HEK293T (cell line): ENCODE data around the gene TCHHL1.

ENCODE experiments used
- CTCF ChIA-PET: fragments of 350-600 bp; formaldehyde crosslinking; extraction: SDS; loops from one replicate; lab custom pipeline; 2021; ENCODE audit warnings: antibody characterized with exemption, inconsistent platforms; lab: Yijun Ruan, JAX
- POLR2A ChIA-PET: fragments of 350-600 bp; formaldehyde crosslinking; extraction: SDS; loops from one replicate; lab custom pipeline; 2020; ENCODE audit warnings: antibody characterized with exemption, inconsistent platforms; lab: Yijun Ruan, JAX
- DNase-seq: peaks from one replicate; pipeline ENCODE4 v3.0.0; 2012; ENCODE audit warnings: mixed read lengths; ENCODE audit errors: extremely low spot score
- ARNT ChIP-seq: fragments of 450-650 bp; IDR thresholded peaks from 2 replicates; pipeline ENCODE4 v1.6.1; 2017; ENCODE audit warnings: mild to moderate bottlenecking
- CTBP1 ChIP-seq: fragments of 450-650 bp; IDR thresholded peaks from 2 replicates; pipeline ENCODE4 v1.6.1; 2016; ENCODE audit warnings: borderline replicate concordance
- ELF4 ChIP-seq: fragments of 450-650 bp; IDR thresholded peaks from 2 replicates; pipeline ENCODE4 v1.6.1; 2017; ENCODE audit warnings: antibody characterized with exemption
- FOXA1 ChIP-seq: fragments of 450-650 bp; IDR thresholded peaks from 2 replicates; pipeline ENCODE4 v1.6.1; 2016; ENCODE audit warnings: mild to moderate bottlenecking
- FOXK2 ChIP-seq: fragments of 450-650 bp; IDR thresholded peaks from 2 replicates; pipeline ENCODE4 v1.6.1; 2016; ENCODE audit warnings: mild to moderate bottlenecking
- FOXM1 ChIP-seq: fragments of 450-650 bp; IDR thresholded peaks from 2 replicates; pipeline ENCODE4 v1.6.1; 2017; ENCODE audit warnings: mild to moderate bottlenecking, borderline replicate concordance
- HDGF ChIP-seq: fragments of 450-650 bp; IDR thresholded peaks from 2 replicates; pipeline ENCODE4 v1.6.1; 2017; ENCODE audit warnings: antibody characterized with exemption, borderline replicate concordance
- L3MBTL2 ChIP-seq: fragments of 450-650 bp; conservative IDR thresholded peaks from 2 replicates; pipeline ENCODE4 v1.6.1; 2016; ENCODE audit warnings: mild to moderate bottlenecking
- LEF1 ChIP-seq: fragments of 450-650 bp; IDR thresholded peaks from 2 replicates; pipeline ENCODE4 v1.6.1; 2017; ENCODE audit warnings: mild to moderate bottlenecking, borderline replicate concordance
- NFRKB ChIP-seq: fragments of 450-650 bp; IDR thresholded peaks from 2 replicates; pipeline ENCODE4 v1.6.1; 2016; ENCODE audit warnings: mild to moderate bottlenecking, moderate library complexity
- PKNOX1 ChIP-seq: fragments of 450-650 bp; IDR thresholded peaks from 2 replicates; pipeline ENCODE4 v1.6.1; 2016
- SP1 ChIP-seq: fragments of 450-650 bp; IDR thresholded peaks from 2 replicates; pipeline ENCODE4 v1.6.1; 2017
- SUZ12 ChIP-seq: fragments of 450-650 bp; IDR thresholded peaks from 2 replicates; pipeline ENCODE4 v1.6.1; 2016; ENCODE audit warnings: mild to moderate bottlenecking
- TARDBP ChIP-seq: fragments of 450-650 bp; IDR thresholded peaks from 2 replicates; pipeline ENCODE4 v1.6.1; 2016
- ZNF384 ChIP-seq: fragments of 450-650 bp; IDR thresholded peaks from 2 replicates; pipeline ENCODE4 v1.6.1; 2016

Gene TCHHL1

GRCh38 chr1:152110860-152111514, 22.1 kb upstream of the TCHHL1 start:
- TF ChIP-seq FOXM1: no peak
- TF ChIP-seq L3MBTL2: peak; percentile 86
- TF ChIP-seq FOXK2: no peak
- DNase-seq: peak; percentile 34
- ChIA-PET POLR2A (interaction anchor here (0.7 to 3.4 kb wide), 8 partner anchors 26 to 850 kb away, joined by 3 to 23 read pairs (median 4); partner anchors contain the start of gene S100A11), CTCF (interaction anchor here (0.7 to 2.9 kb wide), 8 partner anchors 58 to 351 kb away, joined by 3 to 10 read pairs (median 4); no protein-coding TSS in a partner anchor)

GRCh38 chr1:152110365-152110859, 21.5 kb upstream of the TCHHL1 start:
- CTCF ChIA-PET: interaction anchor here (0.7 to 2.9 kb wide), 9 partner anchors 57 to 352 kb away, joined by 3 to 10 read pairs (median 4); no protein-coding TSS in a partner anchor

GRCh38 chr1:152109998-152110294, 21.1 kb upstream of the TCHHL1 start:
- CTCF ChIA-PET: interaction anchor here (0.7 to 2.9 kb wide), 10 partner anchors 57 to 464 kb away, joined by 3 to 12 read pairs (median 4); no protein-coding TSS in a partner anchor
- no peak for DNase-seq
- TF ChIP-seq L3MBTL2 (no peak), TARDBP (no peak), FOXK2 (no peak), PKNOX1 (no peak), ZNF384 (no peak), HDGF (no peak), SUZ12 (no peak), ELF4 (no peak), NFRKB (no peak), ARNT (no peak), FOXA1 (no peak), CTBP1 (no peak), LEF1 (no peak)
- POLR2A ChIA-PET: interaction anchor here (1.2 to 3.4 kb wide), 9 partner anchors 13 to 201 kb away, joined by 3 to 23 read pairs (median 5); partner anchors contain the start of genes S100A11 and THEM4

More at GRCh38 chr1:152110365-152110859, 21.5 kb upstream of the TCHHL1 start:
- DNase-seq: peak; percentile 51
- POLR2A ChIA-PET: interaction anchor here (0.9 to 3.4 kb wide), 9 partner anchors 23 to 201 kb away, joined by 3 to 23 read pairs (median 5); partner anchors contain the start of genes S100A11 and THEM4
- TF ChIP-seq FOXA1 (no peak), FOXK2 (no peak), ZNF384 (no peak), L3MBTL2 (peak; percentile 66), SUZ12 (no peak), SP1 (no peak)

- DNase-seq: no peak
These were observed 20.6 kb upstream of the TCHHL1 start for GRCh38 chr1:152109231-152109997.

GRCh38 chr1:152108882-152109222, 20.0 kb upstream of the TCHHL1 start:
- POLR2A ChIA-PET: interaction anchor here (1.2 to 3.4 kb wide), 4 partner anchors 12 to 73 kb away, joined by 3 to 23 read pairs (median 5); partner anchors contain the start of gene S100A11
- TF ChIP-seq ZNF384 (no peak), FOXA1 (no peak)
- CTCF ChIA-PET: interaction anchor here (0.6 to 2.4 kb wide), 5 partner anchors 18 to 350 kb away, joined by 3 to 12 read pairs (median 5); no protein-coding TSS in a partner anchor
- no peak for DNase-seq

More at GRCh38 chr1:152109231-152109997, 20.6 kb upstream of the TCHHL1 start:
- TF ChIP-seq SUZ12 (no peak), LEF1 (no peak), TARDBP (no peak), ARNT (no peak), L3MBTL2 (peak; percentile 23), CTBP1 (no peak), FOXM1 (no peak), NFRKB (no peak), FOXK2 (no peak)
- ChIA-PET CTCF (interaction anchor here (0.6 to 2.9 kb wide), 10 partner anchors 19 to 465 kb away, joined by 3 to 12 read pairs (median 4); no protein-coding TSS in a partner anchor), POLR2A (interaction anchor here (0.7 to 3.4 kb wide), 11 partner anchors 13 to 933 kb away, joined by 3 to 23 read pairs (median 4); partner anchors contain the start of genes S100A11 and THEM4)

GRCh38 chr1:152107984-152108881, 19.4 kb upstream of the TCHHL1 start:
- no peak for TF ChIP-seq PKNOX1
- TF ChIP-seq ZNF384: no peak
- TF ChIP-seq FOXM1: no peak
- TF ChIP-seq ARNT: no peak
- TF ChIP-seq L3MBTL2: 0 out of 2 replicates have a peak, but pooled peaks have one; percentile 11
- no peak for DNase-seq
- ChIA-PET POLR2A (interaction anchor here (3.4 kb wide), 1 partner anchor 72 kb away, joined by 23 read pairs; the partner anchor contains the start of gene S100A11), CTCF (interaction anchor here (0.6 to 2.4 kb wide), 7 partner anchors 55 to 350 kb away, joined by 3 to 12 read pairs (median 3); no protein-coding TSS in a partner anchor)
